ENCODE measurements around the gene LFNG. TPM values are rescaled to one million over a fixed set of nuclear protein-coding genes. Genes with fewer than 3 reads are reported as not detected.

The LFNG gene
- total RNA-seq, 1 donor from 2014 or later = 36.8 TPM

GRCh38 chr7:2488681-2489080 lies 30.9 kb upstream of the LFNG start:
- H3K27me3 ChIP-seq = no peaks in the 10 kb centered on the region
- peak overlapping the region; percentile 79 for H3K27ac ChIP-seq
- no peaks in the 10 kb centered on the region for H3K9me3 ChIP-seq
- no peak overlapping the region for H3K4me3 ChIP-seq
- intact Hi-C loops (cut with DNase I) = no loop called here
- DNase-seq (ENCODE audit: extremely low spot score in 2 of 2) = no peak
- H3K4me1 ChIP-seq = peaks cover 46% of the 10 kb centered on the region
- no peaks in the 10 kb centered on the region for H3K36me3 ChIP-seq
- TF ChIP-seq, protein P1, sequence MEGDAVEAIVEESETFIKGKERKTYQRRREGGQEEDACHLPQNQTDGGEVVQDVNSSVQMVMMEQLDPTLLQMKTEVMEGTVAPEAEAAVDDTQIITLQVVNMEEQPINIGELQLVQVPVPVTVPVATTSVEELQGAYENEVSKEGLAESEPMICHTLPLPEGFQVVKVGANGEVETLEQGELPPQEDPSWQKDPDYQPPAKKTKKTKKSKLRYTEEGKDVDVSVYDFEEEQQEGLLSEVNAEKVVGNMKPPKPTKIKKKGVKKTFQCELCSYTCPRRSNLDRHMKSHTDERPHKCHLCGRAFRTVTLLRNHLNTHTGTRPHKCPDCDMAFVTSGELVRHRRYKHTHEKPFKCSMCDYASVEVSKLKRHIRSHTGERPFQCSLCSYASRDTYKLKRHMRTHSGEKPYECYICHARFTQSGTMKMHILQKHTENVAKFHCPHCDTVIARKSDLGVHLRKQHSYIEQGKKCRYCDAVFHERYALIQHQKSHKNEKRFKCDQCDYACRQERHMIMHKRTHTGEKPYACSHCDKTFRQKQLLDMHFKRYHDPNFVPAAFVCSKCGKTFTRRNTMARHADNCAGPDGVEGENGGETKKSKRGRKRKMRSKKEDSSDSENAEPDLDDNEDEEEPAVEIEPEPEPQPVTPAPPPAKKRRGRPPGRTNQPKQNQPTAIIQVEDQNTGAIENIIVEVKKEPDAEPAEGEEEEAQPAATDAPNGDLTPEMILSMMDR (IDR thresholded peaks at IDR 0.05) = no peak
- TF ChIP-seq POLR2AphosphoS5 (IDR thresholded peaks at IDR 0.05; ENCODE audit: insufficient read depth in 1 of 2, low read depth in 1 of 2) (no peak), POLR2A (IDR thresholded peaks at IDR 0.05) (no peak)

- Histone ChIP-seq H3K4me1 (peaks cover 57% of the 10 kb centered on the region), H3K27ac (peak overlapping the region; percentile 79), H3K27me3 (no peaks in the 10 kb centered on the region), H3K4me3 (no peak overlapping the region), H3K36me3 (no peaks in the 10 kb centered on the region), H3K9me3 (no peaks in the 10 kb centered on the region)
- no peak for DNase-seq (ENCODE audit: extremely low spot score in 2 of 2)
- no peak for TF ChIP-seq POLR2AphosphoS5 (IDR thresholded peaks at IDR 0.05; ENCODE audit: insufficient read depth in 1 of 2, low read depth in 1 of 2)
- TF ChIP-seq, protein P1 (IDR thresholded peaks at IDR 0.05) = no peak
- no peak for TF ChIP-seq POLR2A (IDR thresholded peaks at IDR 0.05)
- intact Hi-C loops (cut with DNase I) = no loop called here
Observed at GRCh38 chr7:2490181-2490651, 29.4 kb upstream of the LFNG start.

GRCh38 chr7:2492038-2492437 lies 27.5 kb upstream of the LFNG start:
- Histone ChIP-seq H3K4me1 (peaks cover 54% of the 10 kb centered on the region), H3K9me3 (no peaks in the 10 kb centered on the region), H3K27ac (no peak overlapping the region), H3K36me3 (no peaks in the 10 kb centered on the region), H3K27me3 (no peaks in the 10 kb centered on the region), H3K4me3 (no peak overlapping the region)
- TF ChIP-seq POLR2A (IDR thresholded peaks at IDR 0.05) (no peak), POLR2AphosphoS5 (IDR thresholded peaks at IDR 0.05; ENCODE audit: insufficient read depth in 1 of 2, low read depth in 1 of 2) (no peak)
- TF ChIP-seq, protein P1 (IDR thresholded peaks at IDR 0.05) = no peak
- DNase-seq (ENCODE audit: extremely low spot score in 2 of 2) = no peak
- intact Hi-C loops (cut with DNase I) = no loop called here

DNA sequence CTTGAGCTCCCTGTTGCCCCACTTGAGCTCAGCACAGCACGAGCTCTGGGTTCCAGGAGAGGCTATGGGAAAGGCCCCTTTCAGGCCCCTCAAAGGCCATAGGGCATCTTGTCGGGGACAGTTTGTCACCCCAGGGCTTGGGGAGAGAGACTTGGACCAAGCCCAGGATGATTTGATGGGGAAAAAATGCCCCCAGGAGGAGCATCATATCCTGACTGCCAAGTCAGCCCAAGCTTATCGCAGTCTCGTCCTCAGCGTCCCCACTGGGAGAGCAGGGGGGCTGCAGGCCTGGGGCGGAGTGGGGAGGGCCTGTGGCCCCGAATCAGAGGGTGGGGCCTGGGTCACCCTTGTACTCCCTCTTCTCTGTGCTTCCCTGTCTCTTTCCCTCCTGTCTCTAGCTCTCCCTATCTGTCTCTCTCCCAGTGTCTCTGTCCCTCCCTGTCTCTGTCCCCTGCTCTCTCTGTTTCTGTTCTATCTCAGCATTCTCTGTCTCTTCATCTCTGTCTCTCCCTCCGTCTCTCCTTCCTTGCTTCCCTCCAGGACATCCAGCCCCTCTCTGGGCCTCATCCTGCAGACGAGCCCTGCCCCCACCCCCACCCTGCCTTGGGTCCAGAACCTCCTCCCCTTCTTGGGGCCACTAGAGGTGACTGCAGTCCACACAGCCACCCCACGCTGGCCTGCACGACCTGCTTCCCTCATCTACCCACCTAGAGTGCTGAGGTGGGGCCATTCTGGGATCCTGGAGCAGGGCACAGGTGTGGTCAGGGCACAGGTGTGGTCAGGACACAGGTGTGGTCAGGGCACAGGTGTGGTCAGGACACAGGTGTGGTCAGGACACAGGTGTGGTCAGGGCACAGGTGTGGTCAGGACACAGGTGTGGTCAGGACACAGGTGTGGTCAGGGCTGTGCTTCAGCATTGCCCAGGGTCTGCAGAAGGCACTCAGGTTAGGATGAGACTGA lies 26.1 kb upstream of the LFNG start:
- Histone ChIP-seq H3K27ac (no peak overlapping the region), H3K4me1 (peaks cover 49% of the 10 kb centered on the region), H3K27me3 (no peaks in the 10 kb centered on the region), H3K9me3 (no peaks in the 10 kb centered on the region), H3K4me3 (no peak overlapping the region), H3K36me3 (no peaks in the 10 kb centered on the region)
- no peak for DNase-seq (ENCODE audit: extremely low spot score in 2 of 2)
- intact Hi-C loops (cut with DNase I) = no loop called here
- TF ChIP-seq POLR2A (IDR thresholded peaks at IDR 0.05) (no peak), POLR2AphosphoS5 (IDR thresholded peaks at IDR 0.05; ENCODE audit: insufficient read depth in 1 of 2, low read depth in 1 of 2) (no peak)
- TF ChIP-seq, protein P1 (IDR thresholded peaks at IDR 0.05) = no peak

Measured in vagina (tissue), 2 donors.